Liver (tissue), 9 donors: Measurements from ENCODE around the gene ETFA. TPM values are rescaled to one million over a fixed set of nuclear protein-coding genes. Genes with fewer than 3 reads are reported as not detected.

Experiments
- DNase-seq: peaks from one replicate; pipeline ENCODE4 v3.0.0-alpha.2; 2017; ENCODE audit warnings: low spot score
- H3K27ac ChIP-seq, 2 donors: one replicate each; pipeline ENCODE4 v1.7.0; 2013; ENCODE audit warnings: inconsistent platforms in 2 of 2, low read length in 2 of 2, control low read depth in 1 of 2, low read depth in 1 of 2, mild to moderate bottlenecking in 1 of 2
- H3K27me3 ChIP-seq, 4 donors: one replicate each; pipeline versions ENCODE4 v1.6.1 to v1.7.0; 2013; ENCODE audit warnings: low read length in 3 of 4, inconsistent platforms in 1 of 4, mild to moderate bottlenecking in 1 of 4, moderate library complexity in 1 of 4; ENCODE audit not compliant: control insufficient read depth in 4 of 4, insufficient read depth in 4 of 4
- H3K36me3 ChIP-seq, 4 donors: one replicate each; pipeline versions ENCODE4 v1.6.1 to v1.7.0; 2013; ENCODE audit warnings: low read length in 3 of 4, mild to moderate bottlenecking in 3 of 4, low read depth in 1 of 4, moderate library complexity in 1 of 4; ENCODE audit not compliant: control insufficient read depth in 4 of 4, insufficient read depth in 3 of 4
- H3K4me1 ChIP-seq, 4 donors: one replicate each; pipeline versions ENCODE4 v1.6.1 to v1.7.0; 2013; ENCODE audit warnings: low read length in 3 of 4, mild to moderate bottlenecking in 3 of 4, moderate library complexity in 1 of 4; ENCODE audit not compliant: control insufficient read depth in 4 of 4, insufficient read depth in 4 of 4
- H3K4me3 ChIP-seq, 3 donors: one replicate each; pipeline versions ENCODE4 v1.6.1 to v1.7.0; 2013; ENCODE audit warnings: low read length in 3 of 3, control low read depth in 1 of 3, low read depth in 1 of 3, mild to moderate bottlenecking in 1 of 3
- H3K9ac ChIP-seq, 2 donors: one replicate each; pipeline ENCODE4 v1.7.0; 2013; ENCODE audit warnings: low read length in 2 of 2, mild to moderate bottlenecking in 2 of 2, moderate library complexity in 2 of 2, control low read depth in 1 of 2, low read depth in 1 of 2
- H3K9me3 ChIP-seq, 4 donors: one replicate each; pipeline versions ENCODE4 v1.6.1 to v1.7.0; 2013; ENCODE audit warnings: low read length in 3 of 4; ENCODE audit not compliant: control insufficient read depth in 4 of 4
- EGR1 ChIP-seq, 2 donors: IDR thresholded peaks; 2 replicates each; pipeline ENCODE4 v1.6.1; 2016 to 2018; ENCODE audit warnings: antibody characterized with exemption in 2 of 2, low read depth in 2 of 2
- FOXA1 ChIP-seq: IDR thresholded peaks from 2 replicates; pipeline ENCODE4 v1.6.1; 2016; ENCODE audit warnings: antibody characterized with exemption
- FOXA2 ChIP-seq: IDR thresholded peaks from 2 replicates; pipeline ENCODE4 v1.6.1; 2016; ENCODE audit warnings: antibody characterized with exemption
- GABPA ChIP-seq, 2 donors: IDR thresholded peaks in 1 of 2; conservative IDR thresholded peaks in 1 of 2; 2 replicates each; pipeline ENCODE4 v1.6.1; 2016; ENCODE audit warnings: antibody characterized with exemption in 2 of 2, mild to moderate bottlenecking in 1 of 2, moderate library complexity in 1 of 2
- HNF4A ChIP-seq, 2 donors: conservative IDR thresholded peaks; 2 replicates each; pipeline ENCODE4 v1.6.1; 2016; ENCODE audit warnings: antibody characterized with exemption in 2 of 2, mild to moderate bottlenecking in 2 of 2
- HNF4G ChIP-seq: IDR thresholded peaks from 2 replicates; pipeline ENCODE4 v1.6.1; 2016; ENCODE audit warnings: antibody characterized with exemption
- JUND ChIP-seq, 2 donors: IDR thresholded peaks; 2 replicates each; pipeline ENCODE4 v1.6.1; 2016; ENCODE audit warnings: antibody characterized with exemption in 2 of 2
- NR2F2 ChIP-seq: IDR thresholded peaks from 2 replicates; pipeline ENCODE4 v1.6.1; 2016; ENCODE audit warnings: antibody characterized with exemption
- RAD21 ChIP-seq, 2 donors: IDR thresholded peaks; 2 replicates each; pipeline ENCODE4 v1.6.1; 2016; ENCODE audit warnings: antibody characterized with exemption in 2 of 2, mild to moderate bottlenecking in 2 of 2
- RXRA ChIP-seq, 2 donors: IDR thresholded peaks; 2 replicates each; pipeline ENCODE4 v1.6.1; 2017 to 2018; ENCODE audit warnings: antibody characterized with exemption in 2 of 2, mild to moderate bottlenecking in 1 of 2
- SP1 ChIP-seq: IDR thresholded peaks from 2 replicates; pipeline ENCODE4 v1.6.1; 2018; ENCODE audit warnings: antibody characterized with exemption, mild to moderate bottlenecking
- TAF1 ChIP-seq: conservative IDR thresholded peaks from 2 replicates; pipeline ENCODE4 v1.6.1; 2016; ENCODE audit warnings: antibody characterized with exemption, mild to moderate bottlenecking
- YY1 ChIP-seq: IDR thresholded peaks from 2 replicates; pipeline ENCODE4 v1.6.1; 2016; ENCODE audit warnings: antibody characterized with exemption, mild to moderate bottlenecking
- WGBS: extraction: QIAGEN DNeasy Blood & Tissue Kit; methylation state at CpG from one replicate; pipeline ENCODE4 v1.1.7; 2013; 5-methylcytosine and 5-hydroxymethylcytosine counted together
- polyA plus RNA-seq, 2 donors: library from polyadenylated mRNA; stranded (reverse) in 1 of 2; unstranded in 1 of 2; fragments of 200-250 nt in 1 of 2; fragments of >200 nt in 1 of 2; fragmentation: Nextera tagmentation in 1 of 2; extraction: Ambion mirVana in 1 of 2; gene quantifications; one replicate each; pipeline versions ENCODE4 v1.2.1 to v1.2.3, GENCODE V29; 2013 to 2015
- total RNA-seq, 2 donors: library from RNA; depleted of rRNA; stranded (reverse); fragments of >200 nt; gene quantifications; one replicate each; pipeline ENCODE4 v1.2.3, GENCODE V29; 2014
- TF ChIP-seq, protein P1 (sequence below): IDR thresholded peaks from 2 replicates; pipeline ENCODE4 v1.6.1; 2016; ENCODE audit warnings: antibody characterized with exemption
- TF ChIP-seq, protein P2 (sequence below): fragments of 150-350 bp; IDR thresholded peaks from 2 replicates; pipeline ENCODE4 v1.5.1; 2017; ENCODE audit warnings: improper control_type of control experiment, low read depth, low read length; ENCODE audit not compliant: missing input control
- TF ChIP-seq, protein P3 (sequence below): IDR thresholded peaks from 2 replicates; pipeline ENCODE4 v1.6.1; 2016; ENCODE audit warnings: antibody characterized with exemption
- TF ChIP-seq, protein P4 (sequence below): IDR thresholded peaks from 2 replicates; pipeline ENCODE4 v1.6.1; 2016; ENCODE audit warnings: antibody characterized with exemption
- TF ChIP-seq, protein P5 (sequence below): IDR thresholded peaks from 2 replicates; pipeline ENCODE4 v1.6.1; 2016; ENCODE audit warnings: antibody characterized with exemption, mild to moderate bottlenecking
- donor health status: healthy.
- donor health status: healthy.
- donor health status: healthy.
- donor health status: healthy.
- donor health status: healthy.

ETFA gene
- total and polyA plus RNA-seq, 4 donors: 92.6 to 342 (median 289) TPM

DNA sequence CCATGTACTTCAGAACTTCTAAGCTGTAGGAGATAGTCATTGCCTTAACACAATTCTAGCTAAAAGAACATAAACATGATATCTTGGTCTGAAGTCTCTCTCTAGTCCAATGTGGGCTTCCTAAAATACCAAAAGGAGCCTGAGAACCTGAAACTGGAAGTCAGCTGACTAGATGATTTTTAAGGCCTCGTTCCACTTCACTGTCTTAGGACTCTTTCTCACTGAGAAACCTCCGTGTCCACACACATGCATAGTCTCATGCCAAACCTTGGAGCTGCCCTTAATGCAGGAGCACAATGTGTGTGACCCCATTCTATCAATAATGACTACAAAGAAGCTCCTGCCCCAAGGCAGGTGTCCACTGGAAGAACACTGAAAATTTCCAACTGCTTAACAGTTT is 87.7 kb downstream of the ETFA start:
- H3K4me1 ChIP-seq: no peaks in the 10 kb centered on the region
- no peak overlapping the region for H3K4me3 ChIP-seq
- 92% methylated on average over 2 of the region's 2 CpGs for WGBS
- H3K9ac ChIP-seq: no peak overlapping the region
- H3K27me3 ChIP-seq: no peaks in the 10 kb centered on the region
- no peaks in the 10 kb centered on the region for H3K9me3 ChIP-seq
- H3K36me3 ChIP-seq: peaks cover 10 to 41% (median 23%) of the 10 kb centered on the region in 4 donors
- no peak for TF ChIP-seq RXRA (IDR thresholded peaks at IDR 0.05)
- TF ChIP-seq, protein P1, sequence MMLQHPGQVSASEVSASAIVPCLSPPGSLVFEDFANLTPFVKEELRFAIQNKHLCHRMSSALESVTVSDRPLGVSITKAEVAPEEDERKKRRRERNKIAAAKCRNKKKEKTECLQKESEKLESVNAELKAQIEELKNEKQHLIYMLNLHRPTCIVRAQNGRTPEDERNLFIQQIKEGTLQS: no peak
- no peak for TF ChIP-seq SP1
- TF ChIP-seq GABPA (IDR thresholded peaks at IDR 0.05 in 1 of 2, conservative IDR thresholded peaks at IDR 0.05 in 1 of 2): no peak
- no peak for TF ChIP-seq HNF4A (conservative IDR thresholded peaks at IDR 0.05)
- TF ChIP-seq, protein P2, sequence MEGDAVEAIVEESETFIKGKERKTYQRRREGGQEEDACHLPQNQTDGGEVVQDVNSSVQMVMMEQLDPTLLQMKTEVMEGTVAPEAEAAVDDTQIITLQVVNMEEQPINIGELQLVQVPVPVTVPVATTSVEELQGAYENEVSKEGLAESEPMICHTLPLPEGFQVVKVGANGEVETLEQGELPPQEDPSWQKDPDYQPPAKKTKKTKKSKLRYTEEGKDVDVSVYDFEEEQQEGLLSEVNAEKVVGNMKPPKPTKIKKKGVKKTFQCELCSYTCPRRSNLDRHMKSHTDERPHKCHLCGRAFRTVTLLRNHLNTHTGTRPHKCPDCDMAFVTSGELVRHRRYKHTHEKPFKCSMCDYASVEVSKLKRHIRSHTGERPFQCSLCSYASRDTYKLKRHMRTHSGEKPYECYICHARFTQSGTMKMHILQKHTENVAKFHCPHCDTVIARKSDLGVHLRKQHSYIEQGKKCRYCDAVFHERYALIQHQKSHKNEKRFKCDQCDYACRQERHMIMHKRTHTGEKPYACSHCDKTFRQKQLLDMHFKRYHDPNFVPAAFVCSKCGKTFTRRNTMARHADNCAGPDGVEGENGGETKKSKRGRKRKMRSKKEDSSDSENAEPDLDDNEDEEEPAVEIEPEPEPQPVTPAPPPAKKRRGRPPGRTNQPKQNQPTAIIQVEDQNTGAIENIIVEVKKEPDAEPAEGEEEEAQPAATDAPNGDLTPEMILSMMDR: no peak
- TF ChIP-seq TAF1: no peak
- no peak for TF ChIP-seq HNF4G
- no peak for TF ChIP-seq JUND (IDR thresholded peaks at IDR 0.05)
- no peak for TF ChIP-seq NR2F2
- no peak for TF ChIP-seq FOXA2
- TF ChIP-seq FOXA1: no peak
- TF ChIP-seq RAD21 (IDR thresholded peaks at IDR 0.05): no peak
- TF ChIP-seq YY1: no peak
- TF ChIP-seq, protein P3, sequence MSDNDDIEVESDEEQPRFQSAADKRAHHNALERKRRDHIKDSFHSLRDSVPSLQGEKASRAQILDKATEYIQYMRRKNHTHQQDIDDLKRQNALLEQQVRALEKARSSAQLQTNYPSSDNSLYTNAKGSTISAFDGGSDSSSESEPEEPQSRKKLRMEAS: no peak
- TF ChIP-seq, protein P4, sequence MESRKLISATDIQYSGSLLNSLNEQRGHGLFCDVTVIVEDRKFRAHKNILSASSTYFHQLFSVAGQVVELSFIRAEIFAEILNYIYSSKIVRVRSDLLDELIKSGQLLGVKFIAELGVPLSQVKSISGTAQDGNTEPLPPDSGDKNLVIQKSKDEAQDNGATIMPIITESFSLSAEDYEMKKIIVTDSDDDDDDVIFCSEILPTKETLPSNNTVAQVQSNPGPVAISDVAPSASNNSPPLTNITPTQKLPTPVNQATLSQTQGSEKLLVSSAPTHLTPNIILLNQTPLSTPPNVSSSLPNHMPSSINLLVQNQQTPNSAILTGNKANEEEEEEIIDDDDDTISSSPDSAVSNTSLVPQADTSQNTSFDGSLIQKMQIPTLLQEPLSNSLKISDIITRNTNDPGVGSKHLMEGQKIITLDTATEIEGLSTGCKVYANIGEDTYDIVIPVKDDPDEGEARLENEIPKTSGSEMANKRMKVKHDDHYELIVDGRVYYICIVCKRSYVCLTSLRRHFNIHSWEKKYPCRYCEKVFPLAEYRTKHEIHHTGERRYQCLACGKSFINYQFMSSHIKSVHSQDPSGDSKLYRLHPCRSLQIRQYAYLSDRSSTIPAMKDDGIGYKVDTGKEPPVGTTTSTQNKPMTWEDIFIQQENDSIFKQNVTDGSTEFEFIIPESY: no peak
- no peak for TF ChIP-seq EGR1 (IDR thresholded peaks at IDR 0.05; ENCODE audit: low read depth in 2 of 2)
- DNase-seq: no peak
- H3K27ac ChIP-seq: no peak overlapping the region

DNA sequence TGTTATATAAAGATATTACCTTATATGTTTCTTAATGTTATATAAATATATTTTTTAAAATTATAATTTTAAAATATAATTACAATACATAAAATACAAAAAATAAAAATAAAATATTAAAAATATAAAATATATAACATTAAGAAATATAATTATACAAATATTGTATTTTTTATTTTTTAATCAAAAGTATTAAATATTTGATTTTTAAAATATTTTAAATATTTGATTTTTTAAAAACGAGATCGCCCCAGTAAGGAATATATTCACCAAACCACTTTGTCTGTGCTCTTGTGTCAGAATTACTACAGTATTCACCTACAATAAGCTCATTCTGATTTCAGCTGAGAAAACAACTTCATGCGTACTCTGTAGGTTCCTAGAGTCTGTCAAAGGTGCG is 89.1 kb downstream of the ETFA start:
- TF ChIP-seq HNF4A (conservative IDR thresholded peaks at IDR 0.05): no peak
- no peak for TF ChIP-seq RAD21 (IDR thresholded peaks at IDR 0.05)
- no peak for TF ChIP-seq SP1
- TF ChIP-seq YY1: no peak
- TF ChIP-seq, protein P2: no peak
- TF ChIP-seq, protein P3: no peak
- no peak for TF ChIP-seq TAF1
- TF ChIP-seq, protein P4: no peak
- TF ChIP-seq, protein P5, sequence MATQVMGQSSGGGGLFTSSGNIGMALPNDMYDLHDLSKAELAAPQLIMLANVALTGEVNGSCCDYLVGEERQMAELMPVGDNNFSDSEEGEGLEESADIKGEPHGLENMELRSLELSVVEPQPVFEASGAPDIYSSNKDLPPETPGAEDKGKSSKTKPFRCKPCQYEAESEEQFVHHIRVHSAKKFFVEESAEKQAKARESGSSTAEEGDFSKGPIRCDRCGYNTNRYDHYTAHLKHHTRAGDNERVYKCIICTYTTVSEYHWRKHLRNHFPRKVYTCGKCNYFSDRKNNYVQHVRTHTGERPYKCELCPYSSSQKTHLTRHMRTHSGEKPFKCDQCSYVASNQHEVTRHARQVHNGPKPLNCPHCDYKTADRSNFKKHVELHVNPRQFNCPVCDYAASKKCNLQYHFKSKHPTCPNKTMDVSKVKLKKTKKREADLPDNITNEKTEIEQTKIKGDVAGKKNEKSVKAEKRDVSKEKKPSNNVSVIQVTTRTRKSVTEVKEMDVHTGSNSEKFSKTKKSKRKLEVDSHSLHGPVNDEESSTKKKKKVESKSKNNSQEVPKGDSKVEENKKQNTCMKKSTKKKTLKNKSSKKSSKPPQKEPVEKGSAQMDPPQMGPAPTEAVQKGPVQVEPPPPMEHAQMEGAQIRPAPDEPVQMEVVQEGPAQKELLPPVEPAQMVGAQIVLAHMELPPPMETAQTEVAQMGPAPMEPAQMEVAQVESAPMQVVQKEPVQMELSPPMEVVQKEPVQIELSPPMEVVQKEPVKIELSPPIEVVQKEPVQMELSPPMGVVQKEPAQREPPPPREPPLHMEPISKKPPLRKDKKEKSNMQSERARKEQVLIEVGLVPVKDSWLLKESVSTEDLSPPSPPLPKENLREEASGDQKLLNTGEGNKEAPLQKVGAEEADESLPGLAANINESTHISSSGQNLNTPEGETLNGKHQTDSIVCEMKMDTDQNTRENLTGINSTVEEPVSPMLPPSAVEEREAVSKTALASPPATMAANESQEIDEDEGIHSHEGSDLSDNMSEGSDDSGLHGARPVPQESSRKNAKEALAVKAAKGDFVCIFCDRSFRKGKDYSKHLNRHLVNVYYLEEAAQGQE: no peak
- TF ChIP-seq NR2F2: no peak
- TF ChIP-seq FOXA2: no peak
- no peak for TF ChIP-seq RXRA (IDR thresholded peaks at IDR 0.05)
- TF ChIP-seq EGR1 (IDR thresholded peaks at IDR 0.05; ENCODE audit: low read depth in 2 of 2): no peak
- TF ChIP-seq GABPA (IDR thresholded peaks at IDR 0.05 in 1 of 2, conservative IDR thresholded peaks at IDR 0.05 in 1 of 2): no peak
- TF ChIP-seq HNF4G: no peak
- TF ChIP-seq, protein P1: no peak
- no peak for TF ChIP-seq JUND (IDR thresholded peaks at IDR 0.05)
- no peak for TF ChIP-seq FOXA1
- Histone ChIP-seq H3K36me3 (peaks cover 7 to 34% (median 20%) of the 10 kb centered on the region in 4 donors), H3K9me3 (no peaks in the 10 kb centered on the region), H3K27ac (no peak overlapping the region), H3K4me1 (no peaks in the 10 kb centered on the region), H3K4me3 (no peak overlapping the region), H3K27me3 (no peaks in the 10 kb centered on the region), H3K9ac (no peak overlapping the region)
- 94% methylated on average over 4 of the region's 4 CpGs for WGBS
- DNase-seq: no peak
